Ammon's horn (tissue), 1 donor: ENCODE results near the gene EZR.
A peak's percentile ranks its signal among the peaks of the same experiment; 100 is the strongest.

Experiments
- DNase-seq: peaks from one replicate; pipeline ENCODE4 v3.0.0-alpha.2; 2016; ENCODE audit warnings: low spot score

Gene EZR

DNA sequence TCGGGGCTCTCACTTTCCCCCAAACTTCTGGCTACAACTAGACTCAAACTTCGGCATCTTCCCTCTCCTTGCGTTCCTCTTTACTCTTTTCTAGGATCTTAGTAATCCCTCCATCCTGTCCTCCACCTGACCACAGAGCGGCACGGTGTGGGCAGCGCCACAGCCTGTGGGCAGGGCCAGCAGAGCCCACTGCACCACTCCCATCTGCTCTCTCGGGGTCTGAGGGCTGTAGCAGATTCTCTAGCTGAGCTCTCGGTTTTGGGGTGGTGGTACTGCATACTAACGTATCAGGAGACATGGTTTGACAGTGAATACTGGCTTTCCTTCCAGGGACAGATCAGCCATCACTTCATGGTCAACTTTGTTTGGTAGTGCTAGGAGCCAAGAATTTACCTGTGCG is 57.4 kb downstream of the EZR start:
- DNase-seq = no peak

DNA sequence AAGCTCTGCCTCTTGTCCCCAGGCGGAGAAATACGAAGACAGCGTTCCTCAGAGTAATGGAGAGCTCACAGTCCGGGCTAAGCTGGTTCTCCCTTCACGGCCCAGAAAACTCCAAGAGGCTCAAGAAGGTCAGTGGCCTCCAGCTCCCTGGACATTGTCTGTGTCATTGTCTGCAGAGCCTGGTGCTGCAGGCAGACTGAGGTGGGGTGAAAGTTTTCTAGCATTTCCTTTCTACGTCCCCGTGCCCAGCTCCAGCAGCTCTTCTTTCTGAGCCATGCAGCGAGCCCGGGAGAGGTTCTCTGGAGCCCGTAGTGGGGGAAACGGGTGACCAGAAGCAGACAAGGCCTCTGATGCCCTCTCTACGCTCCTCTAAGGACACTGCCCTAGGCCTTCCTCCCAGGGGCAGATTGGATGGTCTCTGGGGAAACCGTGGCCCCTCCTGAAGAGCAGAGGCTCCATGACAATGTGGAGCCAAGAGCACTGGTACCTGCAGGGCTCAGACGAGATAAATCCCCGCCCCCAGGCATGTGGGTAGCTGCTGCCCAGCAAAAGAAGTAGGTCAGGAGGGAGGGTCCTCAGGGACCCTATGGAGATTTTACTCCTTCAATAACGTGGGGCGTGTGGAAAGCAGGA is 58.4 kb downstream of the EZR start:
- no peak for DNase-seq

DNA sequence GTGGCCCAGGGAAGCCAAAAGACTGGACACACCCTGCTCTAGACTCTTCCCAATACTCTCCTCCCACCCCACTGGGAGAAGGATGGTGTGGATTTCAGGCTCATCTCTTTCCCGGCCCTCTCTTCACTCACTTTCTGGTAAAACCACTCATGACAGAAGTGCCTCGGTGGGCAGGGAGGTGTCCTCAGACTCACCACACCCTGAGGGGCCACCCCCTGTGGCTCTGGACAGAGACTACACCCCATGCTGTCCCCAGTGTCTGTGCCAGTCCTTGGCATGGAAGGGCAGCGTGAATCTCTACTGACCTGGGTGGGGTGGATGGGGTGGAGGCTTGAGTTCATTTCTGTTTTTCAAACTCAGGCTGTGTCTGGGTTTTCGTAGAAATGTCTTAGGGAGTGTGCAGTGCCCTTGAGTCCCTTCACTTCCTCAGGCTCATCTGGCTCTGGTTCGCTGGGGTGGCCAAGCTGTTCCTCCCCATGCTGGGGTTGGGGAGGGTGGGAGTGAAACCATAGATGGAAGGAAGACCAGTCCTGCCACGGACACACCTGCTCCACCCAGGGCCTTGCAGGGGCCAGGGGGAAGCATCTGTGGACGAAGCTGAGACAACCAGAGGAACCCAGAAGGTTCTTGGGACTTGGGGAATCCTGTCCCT is 59.1 kb downstream of the EZR start:
- no peak for DNase-seq

DNA sequence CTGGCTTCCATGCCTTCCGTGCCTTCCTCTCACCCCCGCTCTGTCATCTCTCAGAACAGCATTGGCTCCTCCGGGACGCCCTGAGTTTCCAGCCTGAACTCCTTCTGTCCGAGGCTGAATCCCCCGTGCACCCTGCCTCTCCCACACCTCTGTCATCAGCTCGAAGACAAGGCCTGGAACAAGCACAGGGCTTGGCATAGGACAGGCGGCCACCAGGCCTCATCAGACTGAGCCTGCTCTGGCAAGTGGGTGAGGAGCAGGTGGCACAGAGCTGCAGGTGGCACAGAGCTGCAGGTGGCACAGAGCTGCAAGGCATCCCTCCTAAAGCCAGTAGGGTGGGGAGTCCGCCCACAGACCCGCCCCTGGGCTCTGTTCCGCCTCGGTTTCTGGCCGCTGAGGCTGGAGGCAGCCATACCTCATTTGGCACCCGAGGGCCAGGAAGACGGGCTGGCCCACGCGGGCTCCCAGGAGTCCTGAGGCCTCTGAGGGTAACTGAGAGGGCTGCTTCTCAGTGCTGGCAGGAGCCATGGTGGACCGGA is 60.2 kb downstream of the EZR start:
- no peak for DNase-seq

DNA sequence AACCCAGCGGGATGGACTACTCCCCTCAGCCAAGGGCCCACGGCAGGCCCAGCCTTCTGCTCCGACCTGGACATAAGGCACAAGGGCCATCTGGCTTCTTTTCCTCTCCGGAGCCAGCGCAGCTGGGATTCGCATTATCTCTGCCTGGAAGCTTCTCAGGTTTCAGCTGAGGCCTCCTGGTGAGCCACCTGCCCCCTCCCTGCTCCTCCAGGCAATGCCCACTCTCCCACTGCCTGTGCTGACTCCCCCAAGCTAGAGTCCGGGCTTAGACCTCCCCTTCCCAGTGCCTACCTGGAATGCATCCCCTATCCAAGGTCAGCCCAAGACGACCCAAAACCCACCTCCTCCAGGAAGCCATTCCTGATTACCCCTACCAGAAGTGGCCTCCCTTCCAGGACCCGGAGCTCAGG is 60.7 kb downstream of the EZR start:
- DNase-seq = no peak

DNA sequence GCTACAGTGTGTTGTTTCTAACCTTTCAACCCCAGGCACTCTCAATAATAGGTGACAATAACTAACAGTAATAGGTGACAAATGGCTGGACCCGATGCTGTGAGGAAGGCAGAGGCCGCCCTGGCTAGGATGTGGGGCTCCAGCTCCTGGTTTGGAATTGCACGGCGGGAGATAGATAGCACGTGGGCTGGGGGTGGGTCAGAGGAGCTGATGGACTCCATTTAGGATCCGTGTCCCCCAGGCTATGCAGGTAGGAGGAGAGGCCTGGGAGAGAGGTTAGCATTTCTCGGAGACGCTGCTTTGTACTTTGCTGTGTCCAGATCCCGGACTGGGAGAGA is 61.4 kb downstream of the EZR start:
- DNase-seq = no peak

DNA sequence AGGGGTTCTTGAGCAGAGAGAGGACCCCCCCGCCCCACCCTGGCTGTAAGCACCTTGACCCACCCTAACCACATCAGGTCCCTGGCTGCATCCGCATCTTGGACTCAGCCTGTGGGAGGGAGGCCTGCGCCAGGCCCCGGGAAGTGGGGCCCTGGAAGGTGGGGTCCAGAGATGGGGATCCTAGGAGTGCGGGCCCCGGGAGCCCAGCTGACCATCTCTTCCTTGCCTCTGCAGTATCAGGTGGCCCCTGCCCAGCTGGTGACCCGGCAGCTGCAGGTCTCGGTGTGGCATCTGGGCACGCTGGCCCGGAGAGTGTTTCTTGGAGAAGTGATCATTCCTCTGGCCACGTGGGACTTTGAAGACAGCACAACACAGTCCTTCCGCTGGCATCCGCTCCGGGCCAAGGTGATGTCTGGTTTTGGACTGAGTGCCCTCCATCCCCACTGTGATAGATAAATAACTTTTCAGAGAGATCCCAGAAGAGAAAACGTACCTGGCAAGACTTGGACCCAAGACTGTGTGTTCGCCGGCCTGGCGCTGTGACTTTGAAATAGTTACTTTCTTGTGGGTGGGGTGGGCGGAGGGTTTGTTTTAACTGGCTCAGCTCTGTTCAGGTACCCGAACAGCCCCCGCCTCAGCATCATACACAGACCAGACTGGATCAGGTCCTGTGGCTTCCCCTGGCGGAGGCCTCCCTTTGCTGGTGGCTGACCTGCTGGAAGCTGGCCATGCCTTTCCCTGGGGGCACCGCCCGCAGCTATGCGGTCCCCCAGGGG is 62.0 kb downstream of the EZR start:
- DNase-seq = no peak

DNA sequence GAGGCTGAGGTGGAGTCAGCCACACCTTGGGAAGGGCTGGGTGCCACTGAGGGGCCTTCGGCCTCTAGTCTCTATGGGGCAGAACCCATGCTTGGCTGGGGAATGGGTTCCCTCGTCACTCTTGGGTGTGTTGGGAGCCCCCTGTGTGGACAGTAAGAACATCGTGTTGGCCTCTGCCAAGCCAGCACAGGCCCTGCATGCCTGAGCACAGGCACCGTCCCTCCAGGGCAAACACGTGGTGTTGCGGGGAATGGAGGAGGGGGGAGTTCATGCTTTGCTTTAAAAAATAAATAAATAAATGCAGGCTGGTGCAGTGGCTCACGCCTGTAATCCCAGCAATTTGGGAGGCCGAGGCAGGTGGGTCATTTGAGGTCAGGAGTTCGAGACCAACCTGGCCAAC is 63.0 kb downstream of the EZR start:
- no peak for DNase-seq

DNA sequence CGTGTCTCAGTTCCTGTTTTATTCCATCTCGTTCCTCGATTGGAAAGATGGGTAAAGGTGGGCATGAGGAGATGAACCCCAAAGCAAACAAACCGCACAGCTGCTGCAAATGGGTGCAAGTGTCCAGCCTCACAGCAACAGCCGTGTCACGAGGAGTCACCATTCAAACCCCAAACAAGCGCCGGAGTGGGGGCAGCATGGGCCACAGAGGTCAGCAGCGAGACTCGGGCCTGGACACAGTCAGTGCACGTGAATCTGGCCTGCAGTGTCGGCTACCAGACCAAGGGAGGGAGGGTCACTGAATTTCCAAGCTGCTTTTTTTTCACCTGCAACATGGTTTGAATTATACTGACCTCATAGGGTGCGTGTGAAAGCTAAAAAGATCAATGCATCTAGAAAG is 63.5 kb downstream of the EZR start:
- DNase-seq = no peak

DNA sequence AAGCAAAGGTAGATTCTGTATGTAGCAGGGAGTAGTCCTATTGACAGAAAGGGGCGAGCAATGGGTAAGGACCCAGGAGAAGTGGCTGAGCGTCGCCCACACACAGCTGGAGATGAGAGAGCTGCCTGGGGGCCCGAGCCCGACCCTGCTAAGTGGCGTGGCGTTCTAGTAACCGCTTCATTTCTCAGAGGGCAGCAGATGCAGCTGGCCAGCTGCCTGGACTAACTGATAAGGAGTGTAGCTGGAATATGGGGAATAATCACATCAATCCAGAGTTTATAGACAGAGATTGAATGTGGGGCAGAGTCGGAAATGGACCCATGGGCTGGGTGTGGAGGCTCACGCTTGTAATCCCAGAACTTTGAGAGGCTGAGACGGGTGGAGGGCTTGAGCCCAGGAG is 64.4 kb downstream of the EZR start:
- DNase-seq = no peak

DNA sequence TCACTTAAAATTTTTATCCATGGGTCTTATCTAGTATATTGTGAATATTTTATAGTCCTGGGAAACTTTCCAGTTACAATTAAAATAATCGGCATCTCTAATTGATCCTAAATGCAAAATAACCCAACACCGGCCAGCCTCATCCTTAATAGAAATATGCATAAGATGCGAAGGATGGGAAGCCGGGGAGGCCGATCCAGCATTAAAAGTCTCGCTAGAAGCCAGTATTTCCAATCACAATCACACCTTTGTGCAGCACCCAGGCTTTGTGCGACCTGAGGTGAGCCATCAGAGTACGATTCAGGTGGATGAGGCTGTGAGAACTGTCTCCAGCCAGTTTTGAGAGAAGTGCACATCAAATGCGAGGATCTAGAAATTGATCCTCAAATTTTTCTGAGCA is 65.4 kb downstream of the EZR start:
- no peak for DNase-seq

DNA sequence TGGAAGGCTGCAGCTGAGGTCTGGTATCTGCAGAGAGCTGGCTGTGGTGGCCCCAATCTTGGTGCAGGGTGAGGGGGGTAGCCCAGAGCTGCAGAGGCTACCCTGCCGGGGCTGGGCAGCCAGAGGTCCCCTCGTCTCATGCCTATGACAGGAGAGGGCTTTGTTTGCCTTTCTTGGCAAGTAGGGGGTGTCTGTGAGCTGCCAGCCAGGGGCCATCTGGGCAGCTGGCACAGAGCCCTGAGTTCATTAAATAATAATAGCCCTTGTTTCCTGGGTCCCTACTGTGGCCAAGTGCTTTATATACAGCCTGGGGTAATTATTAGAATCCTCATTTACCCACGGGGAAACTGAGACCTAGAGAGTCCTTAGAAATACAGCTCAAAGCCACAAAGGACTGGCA is 66.6 kb downstream of the EZR start:
- peak; percentile 96 for DNase-seq

DNA sequence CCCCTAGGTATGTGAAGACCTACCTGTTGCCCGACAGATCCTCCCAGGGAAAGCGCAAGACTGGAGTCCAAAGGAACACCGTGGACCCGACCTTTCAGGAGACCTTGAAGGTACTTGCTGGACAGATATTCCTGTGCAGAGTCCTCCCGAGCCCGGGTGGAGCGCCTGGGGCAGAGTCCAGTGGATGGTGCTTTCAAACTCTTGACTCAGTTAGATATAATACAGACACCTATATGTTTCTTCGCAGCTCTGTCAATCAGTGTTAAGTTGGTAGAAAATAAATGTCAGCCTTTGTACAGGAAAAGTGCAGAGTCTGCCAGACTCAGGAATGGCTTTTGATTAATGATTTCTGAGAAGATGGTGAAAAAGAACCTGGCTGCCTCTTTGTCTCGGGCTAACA is 67.2 kb downstream of the EZR start:
- no peak for DNase-seq

DNA sequence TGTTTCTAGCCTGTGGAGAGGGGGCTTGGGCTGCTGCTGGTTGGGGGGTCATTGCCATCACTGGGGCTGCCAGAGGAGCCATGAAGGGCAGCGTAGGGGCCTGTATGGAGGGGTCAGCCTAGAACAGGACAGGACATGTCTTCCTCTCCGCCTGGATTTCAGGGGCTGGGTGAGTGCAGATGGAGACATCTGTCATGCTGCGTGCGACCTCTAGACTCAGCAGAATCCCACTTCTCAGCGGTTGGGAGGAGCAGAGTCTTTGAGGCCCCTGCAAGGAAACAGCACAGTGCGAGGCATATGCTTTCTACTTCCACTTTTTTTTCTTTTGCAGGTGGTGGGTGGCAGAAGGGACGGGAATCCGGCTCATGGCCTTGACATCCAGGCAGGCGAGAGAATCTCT is 67.9 kb downstream of the EZR start:
- no peak for DNase-seq

DNA sequence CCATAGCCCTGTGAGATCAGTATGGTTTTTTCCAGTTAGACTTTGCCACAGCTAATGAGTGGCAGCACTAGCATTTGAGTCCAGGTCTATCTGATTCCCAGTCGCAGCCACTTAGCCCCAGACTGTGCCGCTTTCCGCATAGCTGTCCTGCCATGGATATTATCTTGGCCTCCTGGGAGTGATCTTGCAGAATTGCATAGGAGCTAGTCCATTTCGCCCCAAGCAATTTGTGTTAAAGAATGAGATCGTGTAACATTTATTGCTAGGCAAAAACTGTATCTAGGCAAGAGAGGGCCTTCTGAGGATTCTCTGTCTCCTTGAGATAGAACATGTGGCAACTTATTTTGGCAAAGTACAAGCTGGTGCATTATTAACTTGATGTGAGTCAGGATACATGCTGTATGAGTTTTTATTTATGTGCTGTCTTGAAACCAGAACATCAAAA is 74.2 kb downstream of the EZR start:
- DNase-seq = no peak

DNA sequence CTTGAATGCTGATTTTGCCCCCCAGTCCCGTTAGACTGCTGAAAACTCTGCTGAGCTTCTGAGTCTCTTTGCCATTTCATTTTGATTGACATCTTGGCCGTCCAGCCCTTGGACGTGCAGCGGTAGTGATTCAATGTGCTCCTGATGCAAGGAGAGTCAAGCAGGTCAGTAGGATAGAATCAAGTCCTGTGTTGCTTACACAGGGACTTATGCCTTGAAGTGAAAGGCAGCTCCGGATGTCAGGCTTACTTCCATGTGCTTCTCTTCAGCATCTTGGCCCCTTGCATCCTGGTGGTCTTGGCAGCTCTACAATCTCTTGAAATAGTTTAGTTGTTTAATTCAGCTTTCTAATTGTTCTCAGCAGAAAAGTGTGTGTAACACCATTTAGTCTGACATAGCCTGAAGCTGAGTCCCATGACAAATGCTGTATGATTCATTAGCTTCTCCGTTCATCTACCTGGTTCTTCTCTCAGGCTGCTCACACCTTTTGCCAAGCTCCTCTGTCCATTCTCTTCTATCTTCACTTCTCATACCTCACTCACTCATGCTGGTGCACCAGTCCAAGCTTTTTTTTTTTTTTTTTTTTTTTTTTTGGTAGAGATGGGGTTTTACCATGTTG is 76.0 kb downstream of the EZR start:
- DNase-seq = no peak

DNA sequence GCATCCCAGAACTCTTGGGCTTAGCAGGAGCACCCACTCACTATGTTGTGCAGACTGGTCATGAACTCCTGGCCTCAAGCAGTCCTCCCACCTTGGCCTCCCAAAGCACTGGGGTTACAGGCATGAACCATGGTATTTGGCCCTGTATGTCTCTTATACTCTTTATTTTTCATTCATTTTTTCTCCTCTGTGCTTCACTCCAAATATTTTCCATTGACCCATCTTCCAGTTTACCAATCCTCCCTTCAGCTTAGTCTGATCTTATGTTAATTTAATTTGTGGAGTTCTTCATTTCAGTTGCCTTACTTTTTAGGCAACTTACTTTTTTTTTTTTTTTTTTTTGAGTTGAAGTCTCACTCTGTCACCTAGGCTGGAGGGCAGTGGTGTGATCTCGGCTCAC is 79.5 kb downstream of the EZR start:
- no peak for DNase-seq

DNA sequence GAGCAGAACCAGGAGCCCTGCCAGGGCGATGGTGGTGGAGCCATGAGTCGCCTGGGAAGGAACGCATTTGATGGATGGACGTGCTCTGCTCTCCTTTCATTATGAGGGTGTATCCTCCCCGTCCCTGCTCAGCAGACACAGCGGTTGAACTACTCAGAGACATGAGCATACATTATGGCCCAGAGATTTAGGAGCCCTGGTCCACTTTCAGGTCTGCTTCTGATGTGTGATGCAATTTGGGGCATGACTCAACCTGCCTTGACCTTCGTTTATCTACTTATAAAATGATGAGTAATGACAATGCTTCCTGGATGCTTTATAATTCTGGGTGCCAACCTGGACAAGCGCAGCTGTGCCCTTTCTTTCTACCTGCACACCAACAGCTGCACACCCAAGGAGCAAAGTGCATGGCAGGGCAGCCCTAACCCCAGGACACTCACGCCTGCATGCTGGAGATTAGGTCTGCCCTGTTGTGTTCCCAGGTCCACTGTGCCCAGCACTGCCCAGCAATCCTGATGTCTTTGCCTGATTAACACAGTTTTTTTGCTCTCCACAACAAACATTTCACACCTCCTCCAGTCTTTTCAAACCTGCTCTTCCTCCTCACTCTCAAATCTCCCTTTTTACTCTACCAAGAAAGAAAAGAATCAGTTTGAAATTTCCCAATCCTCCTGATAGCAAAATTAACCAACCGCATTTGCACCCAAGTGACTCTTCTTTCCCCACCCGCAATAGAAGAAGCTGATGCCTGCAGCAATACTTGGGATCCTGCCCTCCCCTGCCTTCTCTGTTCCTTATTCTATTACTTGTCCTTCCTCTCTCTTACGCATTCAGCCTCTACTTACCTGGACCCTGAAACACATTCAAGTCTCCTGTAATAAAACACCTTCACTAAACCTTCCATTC is 81.2 kb downstream of the EZR start:
- no peak for DNase-seq

DNA sequence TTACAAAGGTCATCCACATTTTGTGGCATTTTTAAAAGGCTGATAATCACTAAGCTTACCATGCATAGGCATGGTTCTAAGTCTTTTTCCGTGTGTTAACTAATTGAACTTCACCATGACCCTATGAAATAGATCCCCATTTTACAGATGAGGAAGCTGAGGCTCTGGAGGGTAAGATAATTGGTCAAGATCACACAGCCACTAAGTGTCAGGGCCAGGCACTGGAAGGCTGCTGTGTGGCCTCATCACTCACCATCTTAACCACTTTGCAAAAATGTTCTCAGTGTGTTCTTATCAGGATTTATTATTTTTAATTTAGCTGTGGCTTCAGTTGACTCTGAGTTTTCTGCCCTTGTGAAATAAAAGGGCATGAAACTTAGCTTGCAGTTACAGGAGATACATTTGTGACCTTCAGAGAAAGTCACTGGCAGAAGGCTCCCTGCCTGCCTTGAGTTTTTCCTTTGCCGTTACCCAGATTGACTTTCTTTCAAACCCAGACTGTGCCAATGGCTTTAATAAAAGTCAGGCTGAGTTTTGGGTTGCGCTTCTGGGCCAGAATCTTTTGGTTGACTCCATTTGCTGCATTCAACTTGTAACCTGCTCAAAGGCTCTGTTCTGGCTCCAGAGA is 82.0 kb downstream of the EZR start:
- no peak for DNase-seq

DNA sequence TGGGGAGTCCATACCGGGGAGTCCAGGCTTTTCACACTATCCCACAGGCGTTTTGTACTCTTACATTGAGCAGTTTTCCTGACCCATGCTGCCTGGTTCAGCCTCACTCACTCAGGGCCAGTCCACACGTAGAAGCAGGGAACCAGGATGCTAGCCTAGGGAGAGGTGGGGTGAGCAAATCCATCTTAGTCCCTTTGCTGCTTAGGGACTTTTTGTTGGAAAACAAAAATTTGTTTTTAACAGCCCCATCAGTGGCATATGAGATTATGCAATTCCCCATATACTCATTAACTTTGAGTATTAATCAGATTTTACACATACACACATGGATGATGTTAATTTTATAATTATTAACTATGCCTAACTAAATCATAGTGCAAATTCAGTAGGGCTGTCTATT is 84.2 kb downstream of the EZR start:
- DNase-seq = no peak

DNA sequence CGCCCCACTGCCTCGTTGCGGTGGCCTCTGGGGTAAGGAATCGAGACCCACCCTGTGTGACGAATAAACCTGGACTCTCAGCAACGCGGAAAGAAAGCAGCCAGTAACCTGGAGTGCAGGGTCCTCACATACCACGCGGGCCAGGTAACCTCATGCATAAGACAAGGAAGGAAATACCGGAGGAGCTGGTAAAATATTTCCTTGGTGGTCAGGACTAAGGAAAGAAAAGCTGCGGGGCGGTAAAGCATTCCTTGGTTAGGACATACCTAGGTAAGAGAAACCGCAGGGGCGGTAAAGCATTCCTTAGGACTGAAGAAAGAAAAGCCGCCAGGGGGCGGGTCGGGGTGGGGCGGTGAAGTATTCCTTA is 88.6 kb downstream of the EZR start:
- no peak for DNase-seq
